ENCODE data around the gene SLC35D2.
A peak's percentile ranks its signal among the peaks of the same experiment; 100 is the strongest.

The SLC35D2 gene

DNA sequence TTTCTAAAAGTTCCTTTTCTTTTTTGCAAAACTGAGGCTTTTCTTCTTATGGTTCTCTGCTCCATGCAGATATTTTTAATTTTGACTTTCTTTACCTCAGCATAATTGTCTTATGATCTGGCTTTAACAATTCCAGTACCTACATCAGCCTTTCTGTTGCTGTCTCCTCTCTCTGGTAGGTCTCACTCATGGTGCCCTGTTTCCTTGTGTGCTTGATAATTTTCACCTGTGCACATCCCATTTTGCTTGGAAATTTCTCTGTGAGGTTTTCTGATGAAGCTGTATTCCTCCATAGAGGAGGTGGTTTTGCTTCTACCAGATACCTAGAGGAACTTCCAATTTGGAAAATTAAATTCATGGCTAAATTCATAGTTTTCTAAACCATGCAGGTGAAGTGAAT is 79.3 kb downstream of the SLC35D2 start:
- DNase-seq = no peak

DNA sequence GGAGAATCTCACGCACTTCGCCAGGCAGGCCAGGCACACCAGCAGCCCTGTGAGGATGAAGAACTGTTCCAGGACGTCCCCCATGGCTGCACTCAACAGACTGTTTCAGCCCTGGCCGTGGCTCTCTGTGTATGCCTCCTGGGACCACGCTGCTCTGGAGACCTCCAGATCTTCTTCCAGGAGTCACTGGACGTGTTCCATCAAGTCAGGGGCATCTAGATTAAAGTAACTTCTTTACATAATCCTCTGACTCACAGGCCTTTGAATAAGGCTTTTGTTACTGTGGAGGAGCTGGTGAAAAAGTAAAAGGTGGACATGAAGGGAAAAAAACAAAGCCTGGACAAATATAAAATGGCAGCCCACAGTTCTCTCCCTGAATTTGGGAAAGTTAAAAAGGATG is 81.5 kb downstream of the SLC35D2 start, which contains the start of gene HSD17B3:
Gene HSD17B3, minus strand, starts transcription at position 156 of the 400 bp plus-strand sequence. Its CDS starts 72 bp downstream, at position 84.
- no peak for DNase-seq

DNA sequence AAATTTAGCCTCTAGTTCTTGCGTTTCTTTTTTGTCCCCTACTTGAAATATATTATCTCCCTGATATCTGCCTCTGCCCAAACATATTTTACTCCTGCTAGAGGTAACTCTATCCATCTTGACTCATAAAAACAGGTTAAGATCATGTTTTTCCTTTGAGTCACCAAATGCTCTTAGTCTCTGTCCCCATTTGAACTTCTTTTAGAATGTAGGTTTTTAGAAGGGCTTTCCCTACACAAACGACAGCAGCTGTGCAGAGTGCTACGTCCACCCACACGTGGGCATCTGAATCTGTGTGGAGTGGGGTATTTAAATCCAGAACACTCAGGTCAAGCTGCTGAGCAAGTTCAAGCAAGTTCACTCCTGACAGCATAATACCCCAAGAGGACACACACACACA is 83.7 kb downstream of the SLC35D2 start:
- DNase-seq = no peak

DNA sequence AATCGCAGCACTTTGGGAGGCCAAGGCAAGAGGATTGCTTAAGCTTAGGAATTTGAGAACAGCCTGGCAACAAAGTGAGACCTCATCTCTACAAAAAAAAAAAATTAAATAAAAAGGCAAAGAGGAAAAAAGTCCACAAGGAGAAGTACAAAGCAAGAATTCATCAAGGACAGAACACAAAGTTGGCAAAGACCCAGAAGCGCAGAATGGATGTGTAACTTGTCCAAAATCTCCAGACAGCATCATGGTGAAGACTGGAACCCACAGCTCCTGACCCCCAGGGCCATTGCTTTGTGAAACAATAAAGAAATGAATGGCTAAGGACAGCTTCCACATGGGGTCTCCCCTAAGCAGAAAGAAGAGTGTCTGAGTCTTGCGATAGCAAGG is 89.4 kb downstream of the SLC35D2 start:
- no peak for DNase-seq

DNA sequence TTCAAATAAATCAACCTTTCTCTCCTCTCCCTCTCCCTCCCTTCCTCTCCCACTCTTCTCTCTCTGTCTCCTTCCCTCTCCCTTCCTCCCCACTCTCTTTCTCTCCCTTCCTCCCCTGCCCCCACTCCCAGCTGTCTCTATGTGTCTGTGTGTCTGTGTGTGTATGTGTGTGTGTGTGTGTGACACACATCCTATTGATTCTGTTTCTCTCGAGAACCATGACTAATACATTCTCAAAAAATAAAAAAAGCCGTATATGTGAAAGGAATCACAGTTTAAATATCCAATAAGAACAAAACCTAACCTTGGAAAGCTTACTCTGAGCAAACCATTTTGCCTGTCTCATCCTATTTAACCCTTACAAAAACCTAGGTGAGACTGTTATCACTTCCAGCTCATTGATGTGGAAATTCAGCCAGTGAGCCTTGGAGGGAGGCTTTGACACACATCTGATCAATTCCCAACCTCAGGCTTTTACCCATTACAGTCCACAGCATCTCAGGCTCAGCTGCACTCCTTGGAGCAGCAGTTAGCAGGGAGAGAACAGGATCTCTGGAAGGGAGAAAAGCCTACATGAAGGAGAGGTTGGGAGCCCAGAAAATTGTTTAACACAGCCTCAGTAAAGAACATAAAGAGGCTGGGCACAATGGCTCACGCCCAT is 89.9 kb downstream of the SLC35D2 start:
- DNase-seq = no peak

DNA sequence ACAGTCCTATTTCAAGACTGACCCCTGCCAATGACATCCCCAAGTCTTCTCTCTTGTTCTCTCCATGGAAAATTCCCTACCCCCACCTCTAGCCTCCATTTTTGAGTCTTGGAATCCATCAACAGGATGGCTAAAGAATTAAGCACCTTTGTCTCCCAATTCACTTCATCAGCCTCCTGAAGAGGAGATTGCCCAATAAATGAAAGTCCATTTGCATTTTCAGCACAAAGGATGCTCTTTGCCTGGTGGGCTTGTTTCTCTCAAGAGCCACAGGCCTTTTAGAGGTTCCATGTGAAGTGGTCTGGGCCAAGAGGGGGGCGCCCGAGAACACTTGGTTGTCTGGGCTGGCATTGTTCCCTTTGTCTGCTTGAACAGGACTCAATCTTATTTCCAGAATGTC is 94.1 kb downstream of the SLC35D2 start:
- no peak for DNase-seq

DNA sequence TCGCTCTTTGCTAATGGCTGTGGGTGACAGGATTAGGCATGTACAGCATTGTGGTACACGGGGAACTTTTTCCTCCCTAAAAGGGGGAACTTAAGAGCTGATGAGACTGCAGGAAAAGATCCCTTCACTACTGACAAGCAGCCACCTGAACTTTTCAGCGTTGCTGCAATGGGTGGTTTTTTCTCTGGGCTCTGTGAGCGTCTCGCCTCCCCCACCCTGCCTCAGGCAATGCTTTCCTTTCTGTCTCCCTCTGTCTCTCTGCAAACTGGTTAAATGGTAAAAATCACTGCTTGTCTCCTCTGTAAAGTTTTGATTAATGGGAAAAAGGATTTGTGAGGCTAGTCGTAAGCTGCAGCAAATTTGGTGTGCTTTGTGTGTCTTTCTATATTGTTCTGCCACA is 101.9 kb downstream of the SLC35D2 start:
- DNase-seq = no peak

DNA sequence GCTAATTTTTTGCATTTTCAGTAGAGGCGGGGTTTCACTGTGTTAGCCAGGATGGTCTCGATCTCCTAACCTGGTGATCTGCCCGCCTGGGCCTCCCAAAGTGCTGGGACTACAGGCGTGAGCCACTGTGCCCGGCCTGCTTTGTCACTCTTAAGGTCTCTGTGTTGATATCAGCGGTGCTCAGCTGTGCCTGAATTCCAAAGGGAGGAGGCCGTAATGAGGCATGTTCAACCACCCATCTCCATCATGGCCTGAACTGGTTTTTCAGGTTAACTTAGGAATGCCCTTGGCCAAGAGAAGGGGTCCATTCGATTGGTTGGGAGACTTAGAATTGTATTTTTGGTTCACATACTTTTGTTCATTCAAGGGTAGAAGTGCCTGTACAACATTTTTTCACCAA is 103.6 kb downstream of the SLC35D2 start:
- DNase-seq = peak; percentile 12

DNA sequence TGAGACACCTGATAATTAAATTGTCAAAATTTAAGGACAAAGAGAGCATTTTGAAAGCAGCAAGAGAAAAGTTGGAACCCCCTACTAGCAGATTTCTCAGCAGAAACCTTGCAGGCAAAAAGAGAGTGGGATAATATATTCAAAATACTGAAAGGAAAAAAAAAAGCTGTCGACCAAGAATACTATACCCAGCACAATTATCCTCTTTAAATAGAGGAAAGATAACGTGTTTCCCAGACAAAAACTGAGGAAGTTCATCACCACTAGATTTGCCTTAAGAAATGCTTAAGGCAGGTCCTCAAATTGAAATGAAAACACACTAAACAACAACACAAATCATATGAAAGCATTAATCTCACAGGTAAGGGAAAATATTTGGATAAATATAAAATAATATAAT is 108.6 kb downstream of the SLC35D2 start:
- DNase-seq = no peak

Data from NCI-H510A treated with DMSO at 0.1 percent for 48 hours (cell line).